Type B pancreatic cell (in vitro differentiated cells): Measurements from ENCODE around the gene ADGRV1. TPM values are rescaled to one million over a fixed set of nuclear protein-coding genes. Genes with fewer than 3 reads are reported as not detected.
A peak's percentile ranks its signal among the peaks of the same experiment; 100 is the strongest.

Experiments
- DNase-seq: peaks from one replicate; pipeline ENCODE4 v3.0.0; 2021; ENCODE audit warnings: mixed read lengths; ENCODE audit not compliant: unreplicated experiment; ENCODE audit errors: extremely low spot score
- H3K27ac Mint-ChIP-seq: 2 replicates; pipeline ENCODE4 v1.8.0; 2021; ENCODE audit warnings: mild to moderate bottlenecking, mixed read lengths
- H3K27me3 Mint-ChIP-seq: 2 replicates; pipeline ENCODE4 v1.8.0; 2021; ENCODE audit warnings: mixed read lengths
- H3K36me3 Mint-ChIP-seq: 2 replicates; pipeline ENCODE4 v1.8.0; 2021; ENCODE audit warnings: mixed read lengths
- H3K4me1 Mint-ChIP-seq: one replicate; pipeline ENCODE4 v1.8.0; 2021; ENCODE audit warnings: mixed read lengths; ENCODE audit not compliant: unreplicated experiment
- H3K4me3 Mint-ChIP-seq: 2 replicates; pipeline ENCODE4 v1.8.0; 2021; ENCODE audit warnings: mild to moderate bottlenecking, mixed read lengths
- H3K9me3 Mint-ChIP-seq: 2 replicates; pipeline ENCODE4 v1.8.0; 2021; ENCODE audit warnings: mixed read lengths
- total RNA-seq: library from RNA; stranded (reverse); gene quantifications from 2 replicates; pipeline ENCODE4 v1.2.1, GENCODE V29; 2021; ENCODE audit warnings: low replicate concordance
- TF ChIP-seq, protein P1 (sequence below): fragments of 200-600 bp; sonication (generic); conservative IDR thresholded peaks from 2 replicates; pipeline ENCODE4 v1.5.0; 2021; ENCODE audit warnings: antibody characterized with exemption, mild to moderate bottlenecking

The ADGRV1 gene
- total RNA-seq, 1 donor from 2014 or later = 29.5 TPM

DNA sequence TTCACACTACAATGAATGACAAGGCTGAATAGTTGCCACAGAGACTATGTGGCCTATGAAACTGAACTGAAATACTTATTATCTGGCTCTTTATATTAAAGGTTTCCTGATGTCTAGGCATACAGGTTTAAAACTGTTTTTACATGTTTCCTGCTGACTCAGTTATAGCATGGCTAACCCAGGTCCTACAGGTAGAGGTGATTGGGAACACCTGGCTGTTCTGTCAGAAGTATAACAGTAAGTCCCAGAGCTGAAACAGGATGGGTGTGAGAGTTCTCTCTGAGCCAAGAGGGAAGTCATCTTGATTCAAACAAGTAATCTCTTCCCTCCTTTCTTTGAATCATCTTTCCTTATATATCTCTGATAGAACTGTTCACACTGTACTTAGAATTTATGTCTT is 4.9 kb upstream of the ADGRV1 start:
- H3K27ac Mint-ChIP-seq = no peak overlapping the region
- no peaks in the 10 kb centered on the region for H3K36me3 Mint-ChIP-seq
- no peak overlapping the region for H3K4me3 Mint-ChIP-seq
- peaks cover 62% of the 10 kb centered on the region for H3K27me3 Mint-ChIP-seq
- H3K9me3 Mint-ChIP-seq = no peaks in the 10 kb centered on the region
- H3K4me1 Mint-ChIP-seq = no peaks in the 10 kb centered on the region
- TF ChIP-seq, protein P1, sequence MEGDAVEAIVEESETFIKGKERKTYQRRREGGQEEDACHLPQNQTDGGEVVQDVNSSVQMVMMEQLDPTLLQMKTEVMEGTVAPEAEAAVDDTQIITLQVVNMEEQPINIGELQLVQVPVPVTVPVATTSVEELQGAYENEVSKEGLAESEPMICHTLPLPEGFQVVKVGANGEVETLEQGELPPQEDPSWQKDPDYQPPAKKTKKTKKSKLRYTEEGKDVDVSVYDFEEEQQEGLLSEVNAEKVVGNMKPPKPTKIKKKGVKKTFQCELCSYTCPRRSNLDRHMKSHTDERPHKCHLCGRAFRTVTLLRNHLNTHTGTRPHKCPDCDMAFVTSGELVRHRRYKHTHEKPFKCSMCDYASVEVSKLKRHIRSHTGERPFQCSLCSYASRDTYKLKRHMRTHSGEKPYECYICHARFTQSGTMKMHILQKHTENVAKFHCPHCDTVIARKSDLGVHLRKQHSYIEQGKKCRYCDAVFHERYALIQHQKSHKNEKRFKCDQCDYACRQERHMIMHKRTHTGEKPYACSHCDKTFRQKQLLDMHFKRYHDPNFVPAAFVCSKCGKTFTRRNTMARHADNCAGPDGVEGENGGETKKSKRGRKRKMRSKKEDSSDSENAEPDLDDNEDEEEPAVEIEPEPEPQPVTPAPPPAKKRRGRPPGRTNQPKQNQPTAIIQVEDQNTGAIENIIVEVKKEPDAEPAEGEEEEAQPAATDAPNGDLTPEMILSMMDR = no peak
- no peak for DNase-seq

DNA sequence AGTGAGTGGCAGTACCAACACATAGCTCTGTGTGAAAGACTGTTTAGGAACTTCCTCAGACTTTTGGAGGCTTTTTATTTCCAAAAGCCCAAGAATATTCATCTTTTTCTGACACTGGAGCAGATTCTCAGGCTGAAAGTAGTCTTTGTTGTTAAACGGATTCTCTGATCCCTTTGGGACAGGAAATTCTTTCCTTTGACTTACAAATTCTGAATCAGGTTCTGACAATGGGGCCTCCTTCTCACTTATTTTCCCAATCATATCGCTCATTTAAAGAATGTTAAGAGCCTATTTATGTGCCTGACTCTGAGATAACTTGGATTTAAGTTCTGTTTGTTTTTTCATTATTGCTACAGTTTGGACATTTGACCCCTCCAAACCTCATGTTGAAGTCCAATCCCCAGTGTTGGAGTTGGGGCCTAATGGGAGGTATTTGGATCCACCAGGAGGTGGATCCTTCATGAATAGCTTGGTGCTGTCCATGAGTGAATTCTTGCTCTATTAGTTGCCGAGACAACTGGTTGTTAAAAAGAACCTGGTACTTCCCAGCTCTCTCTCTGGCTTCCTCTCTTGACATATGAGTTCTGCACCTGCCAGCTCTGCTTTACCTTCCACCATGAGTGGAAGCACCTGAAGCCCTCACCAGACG is 4.1 kb upstream of the ADGRV1 start:
- no peaks in the 10 kb centered on the region for H3K9me3 Mint-ChIP-seq
- H3K27me3 Mint-ChIP-seq = peaks cover 62% of the 10 kb centered on the region
- no peak overlapping the region for H3K27ac Mint-ChIP-seq
- no peak for DNase-seq
- H3K4me3 Mint-ChIP-seq = no peak overlapping the region
- no peaks in the 10 kb centered on the region for H3K4me1 Mint-ChIP-seq
- TF ChIP-seq, protein P1 = no peak
- no peaks in the 10 kb centered on the region for H3K36me3 Mint-ChIP-seq

DNA sequence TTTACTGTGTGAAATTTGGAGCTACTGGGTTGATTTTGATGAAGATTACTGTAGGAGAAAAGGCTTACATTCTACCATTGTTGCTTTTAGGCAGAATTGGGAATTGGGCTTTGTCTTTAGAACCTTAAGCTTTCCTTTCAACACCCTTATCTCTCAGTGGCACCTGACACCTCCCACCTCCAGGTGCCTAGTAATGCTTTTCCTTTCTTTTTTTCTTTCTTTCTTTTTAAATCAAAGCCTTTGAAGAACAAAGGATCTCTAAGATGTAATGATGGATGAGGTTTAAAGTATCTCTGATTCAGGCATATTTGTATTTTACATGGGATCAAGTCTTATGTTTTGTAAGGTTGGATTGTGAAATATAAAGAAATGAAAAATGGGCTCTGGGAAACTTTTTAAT is 2.9 kb upstream of the ADGRV1 start:
- H3K4me3 Mint-ChIP-seq = no peak overlapping the region
- peaks cover 62% of the 10 kb centered on the region for H3K27me3 Mint-ChIP-seq
- TF ChIP-seq, protein P1 = no peak
- H3K9me3 Mint-ChIP-seq = no peaks in the 10 kb centered on the region
- H3K36me3 Mint-ChIP-seq = no peaks in the 10 kb centered on the region
- DNase-seq = no peak
- H3K27ac Mint-ChIP-seq = no peak overlapping the region
- H3K4me1 Mint-ChIP-seq = no peaks in the 10 kb centered on the region

DNA sequence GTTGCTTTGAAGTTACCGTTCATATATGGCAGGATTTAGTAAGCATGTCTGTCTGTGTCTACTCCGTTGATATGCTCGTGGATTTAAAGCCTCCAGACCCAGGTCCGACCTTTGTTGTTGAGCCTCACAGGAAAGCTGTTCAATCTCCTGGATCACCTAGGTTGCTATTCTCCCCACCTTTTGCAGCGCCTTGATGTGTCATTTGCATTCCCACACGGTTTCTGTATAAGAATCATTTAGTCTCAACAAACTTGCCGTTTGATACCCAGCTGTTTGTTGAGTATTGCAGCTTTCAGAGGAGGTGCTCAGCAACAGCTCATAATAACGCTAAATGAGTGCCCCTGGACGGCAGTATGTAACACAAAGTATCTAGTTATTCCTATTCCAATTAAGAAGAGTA is 1.2 kb upstream of the ADGRV1 start:
- Mint-ChIP-seq H3K4me1 (peaks cover 4% of the 10 kb centered on the region), H3K9me3 (no peaks in the 10 kb centered on the region), H3K36me3 (no peaks in the 10 kb centered on the region), H3K4me3 (peak overlapping the region; percentile 98), H3K27me3 (peaks cover 55% of the 10 kb centered on the region), H3K27ac (no peak overlapping the region)
- no peak for DNase-seq
- TF ChIP-seq, protein P1 = no peak

DNA sequence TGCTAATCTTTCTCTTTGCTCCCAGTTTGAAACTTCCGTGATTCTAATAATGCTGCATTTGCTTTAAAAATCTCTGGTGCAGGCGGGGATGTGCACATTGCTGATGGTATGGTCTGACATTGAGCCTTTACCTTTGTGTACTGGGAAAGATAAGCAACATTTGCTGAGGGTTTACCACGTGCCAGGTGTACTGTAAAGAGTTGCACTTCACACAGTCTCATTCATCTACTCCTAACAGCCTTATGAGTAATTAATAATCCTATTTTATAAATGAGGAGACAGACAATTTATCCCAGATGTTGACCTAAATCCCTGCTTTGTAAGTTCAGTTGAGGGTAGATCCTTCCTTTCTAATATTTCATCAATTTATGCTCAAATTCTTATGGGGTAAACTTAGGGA is 726 bp upstream of the ADGRV1 start:
- TF ChIP-seq, protein P1 = no peak
- H3K27me3 Mint-ChIP-seq = peaks cover 50% of the 10 kb centered on the region
- peak overlapping the region; percentile 64 for H3K27ac Mint-ChIP-seq
- no peaks in the 10 kb centered on the region for H3K36me3 Mint-ChIP-seq
- H3K4me1 Mint-ChIP-seq = peaks cover 4% of the 10 kb centered on the region
- no peak for DNase-seq
- peak overlapping the region; percentile 98 for H3K4me3 Mint-ChIP-seq
- H3K9me3 Mint-ChIP-seq = no peaks in the 10 kb centered on the region

DNA sequence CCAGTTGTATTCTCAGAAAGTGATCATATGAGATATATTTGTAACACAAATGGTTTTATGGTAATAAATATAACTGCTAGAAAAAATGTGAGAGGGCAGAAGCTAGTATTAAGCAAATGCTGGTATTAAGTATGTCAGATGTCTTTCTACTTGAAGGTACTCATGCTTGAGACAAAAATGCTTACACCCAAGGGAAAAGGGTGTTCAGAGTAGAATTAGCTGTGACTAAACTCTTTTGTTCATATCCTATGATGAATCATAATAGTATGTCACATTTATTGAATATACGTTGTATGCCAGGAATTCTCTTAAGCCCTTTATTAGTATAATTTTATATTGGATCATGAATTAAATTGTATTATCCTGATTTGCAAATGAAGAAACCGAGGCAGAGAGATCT is 2.2 kb downstream of the ADGRV1 start:
- DNase-seq = no peak
- peaks cover 4% of the 10 kb centered on the region for H3K4me1 Mint-ChIP-seq
- no peaks in the 10 kb centered on the region for H3K9me3 Mint-ChIP-seq
- TF ChIP-seq, protein P1 = no peak
- H3K36me3 Mint-ChIP-seq = no peaks in the 10 kb centered on the region
- H3K27me3 Mint-ChIP-seq = peaks cover 29% of the 10 kb centered on the region
- no peak overlapping the region for H3K27ac Mint-ChIP-seq
- no peak overlapping the region for H3K4me3 Mint-ChIP-seq
